GM12874 (cell line): ENCODE measurements around the gene PYDC1.

Experiments used
- CTCF ChIP-seq: IDR thresholded peaks from 2 replicates; pipeline ENCODE4 v1.5.1; 2011; ENCODE audit warnings: low read depth, mild to moderate bottlenecking, control low read depth, low read length, moderate library complexity; ENCODE audit not compliant: insufficient read depth

The PYDC1 gene

GRCh38 chr16:31196324-31197088 is 20.4 kb downstream of the PYDC1 start:
- no peak for TF ChIP-seq CTCF

- TF ChIP-seq CTCF: no peak
These were observed 22.0 kb downstream of the PYDC1 start for GRCh38 chr16:31194898-31195297.

- no peak for TF ChIP-seq CTCF
These were observed 23.1 kb downstream of the PYDC1 start for GRCh38 chr16:31193874-31194273.

GRCh38 chr16:31192856-31193642 is 23.9 kb downstream of the PYDC1 start:
- no peak for TF ChIP-seq CTCF

GRCh38 chr16:31191697-31192428 is 25.1 kb downstream of the PYDC1 start:
- no peak for TF ChIP-seq CTCF

- TF ChIP-seq CTCF: no peak
These were observed 26.0 kb downstream of the PYDC1 start for GRCh38 chr16:31190818-31191444.

- no peak for TF ChIP-seq CTCF
These were observed 26.9 kb downstream of the PYDC1 start for GRCh38 chr16:31190061-31190460.
